SJCRH30 (cell line): ENCODE measurements around the gene SELENOO. TPM values are rescaled to one million over a fixed set of nuclear protein-coding genes. Genes with fewer than 3 reads are reported as not detected.
A peak's percentile ranks its signal among the peaks of the same experiment; 100 is the strongest.

ENCODE experiments used
- DNase-seq, 2 experiments: peaks; one replicate each; pipeline ENCODE4 v3.0.0-alpha.2; 2015 to 2020
- H3K27ac ChIP-seq: fragments of 250-450 bp; sonication (Bioruptor Pico); 2 replicates; pipeline ENCODE4 v1.5.1; 2020; ENCODE audit warnings: mild to moderate bottlenecking, moderate library complexity
- H3K27me3 ChIP-seq: fragments of 250-450 bp; sonication (Bioruptor Pico); 2 replicates; pipeline ENCODE4 v1.5.1; 2020; ENCODE audit warnings: mild to moderate bottlenecking, moderate library complexity
- H3K36me3 ChIP-seq: fragments of 250-450 bp; sonication (Bioruptor Pico); 2 replicates; pipeline ENCODE4 v1.5.1; 2020; ENCODE audit warnings: mild to moderate bottlenecking, moderate library complexity
- H3K4me1 ChIP-seq: fragments of 250-450 bp; sonication (Bioruptor Pico); 2 replicates; pipeline ENCODE4 v1.5.1; 2020; ENCODE audit warnings: mild to moderate bottlenecking, moderate library complexity
- H3K4me3 ChIP-seq: fragments of 250-450 bp; sonication (Bioruptor Pico); 2 replicates; pipeline ENCODE4 v1.5.1; 2020; ENCODE audit warnings: mild to moderate bottlenecking, moderate library complexity
- H3K9me3 ChIP-seq: fragments of 250-450 bp; sonication (Bioruptor Pico); replicated peaks from 2 replicates; pipeline ENCODE4 v1.5.1; 2020; ENCODE audit warnings: mild to moderate bottlenecking, moderate library complexity
- total RNA-seq: library from RNA; depleted of rRNA; stranded (reverse); fragments of >200 nt; shearing (Covaris generic); gene quantifications from 2 replicates; pipeline ENCODE4 v1.2.3, GENCODE V29; 2014

Gene SELENOO
- total RNA-seq, 1 experiment from 2014 or later = 15.4 TPM

- DNase-seq = no peak
- no peak overlapping the region for H3K27ac ChIP-seq
- no peaks in the 10 kb centered on the region for H3K4me1 ChIP-seq
- no peaks in the 10 kb centered on the region for H3K9me3 ChIP-seq
- H3K36me3 ChIP-seq = no peaks in the 10 kb centered on the region
- H3K4me3 ChIP-seq = no peak overlapping the region
- H3K27me3 ChIP-seq = peaks cover 22% of the 10 kb centered on the region
These were observed 22.3 kb upstream of the SELENOO start for GRCh38 chr22:50178471-50178864.

GRCh38 chr22:50178871-50179869, 21.6 kb upstream of the SELENOO start:
- Histone ChIP-seq H3K27me3 (peaks cover 15% of the 10 kb centered on the region), H3K9me3 (no peaks in the 10 kb centered on the region), H3K4me1 (no peaks in the 10 kb centered on the region), H3K27ac (no peak overlapping the region), H3K4me3 (no peak overlapping the region), H3K36me3 (no peaks in the 10 kb centered on the region)
- DNase-seq = no peak

- no peaks in the 10 kb centered on the region for H3K36me3 ChIP-seq
- H3K9me3 ChIP-seq = no peaks in the 10 kb centered on the region
- peaks cover 5% of the 10 kb centered on the region for H3K27me3 ChIP-seq
- DNase-seq = no peak
- no peak overlapping the region for H3K4me3 ChIP-seq
- 0 out of 2 replicates have a peak, but pooled peaks cover 2% of the 10 kb centered on the region for H3K4me1 ChIP-seq
- H3K27ac ChIP-seq = no peak overlapping the region
These were observed 20.7 kb upstream of the SELENOO start for GRCh38 chr22:50179937-50180726.

GRCh38 chr22:50180727-50181521, 19.9 kb upstream of the SELENOO start:
- Histone ChIP-seq H3K27ac (no peak overlapping the region), H3K9me3 (no peaks in the 10 kb centered on the region), H3K36me3 (no peaks in the 10 kb centered on the region), H3K4me3 (no peak overlapping the region), H3K4me1 (0 out of 2 replicates have a peak, but pooled peaks cover 2% of the 10 kb centered on the region), H3K27me3 (no peaks in the 10 kb centered on the region; the same call in 1 of the 2 replicates)
- no peak for DNase-seq

- 0 out of 2 replicates have a peak, but pooled peaks cover 5% of the 10 kb centered on the region for H3K4me1 ChIP-seq
- no peak for DNase-seq
- H3K36me3 ChIP-seq = no peaks in the 10 kb centered on the region
- no peak overlapping the region for H3K27ac ChIP-seq
- H3K27me3 ChIP-seq = no peaks in the 10 kb centered on the region
- H3K9me3 ChIP-seq = no peaks in the 10 kb centered on the region
- no peak overlapping the region for H3K4me3 ChIP-seq
These were observed 18.4 kb upstream of the SELENOO start for GRCh38 chr22:50182176-50183081.

GRCh38 chr22:50183141-50183971, 17.5 kb upstream of the SELENOO start:
- no peaks in the 10 kb centered on the region for H3K36me3 ChIP-seq
- H3K4me3 ChIP-seq = no peak overlapping the region
- no peak overlapping the region for H3K27ac ChIP-seq

GRCh38 chr22:50184004-50184901, 16.6 kb upstream of the SELENOO start:
- no peaks in the 10 kb centered on the region for H3K9me3 ChIP-seq
- no peak overlapping the region for H3K4me3 ChIP-seq
- H3K27ac ChIP-seq = no peak overlapping the region
- peaks cover 4% of the 10 kb centered on the region; the same call in 1 of the 2 replicates for H3K36me3 ChIP-seq
- H3K4me1 ChIP-seq = 0 out of 2 replicates have a peak, but pooled peaks cover 5% of the 10 kb centered on the region
- peak; percentile 69 to 76 for DNase-seq
- no peaks in the 10 kb centered on the region for H3K27me3 ChIP-seq

More at GRCh38 chr22:50183141-50183971, 17.5 kb upstream of the SELENOO start:
- H3K4me1 ChIP-seq = 0 out of 2 replicates have a peak, but pooled peaks cover 5% of the 10 kb centered on the region
- H3K27me3 ChIP-seq = no peaks in the 10 kb centered on the region
- H3K9me3 ChIP-seq = no peaks in the 10 kb centered on the region
- no peak for DNase-seq

GRCh38 chr22:50184902-50185374, 15.9 kb upstream of the SELENOO start:
- Histone ChIP-seq H3K27me3 (no peaks in the 10 kb centered on the region), H3K27ac (no peak overlapping the region)
- DNase-seq = no peak

GRCh38 chr22:50185375-50186087, 15.3 kb upstream of the SELENOO start, which contains the start of gene TRABD:
TRABD (plus strand) TSS chr22:50185913; CDS start chr22:50193061, 7,148 bp downstream.
- DNase-seq = peak; percentile 94 to 97
- Histone ChIP-seq H3K27ac (no peak within 1 kb of the TSS; the same call in 1 of the 2 replicates), H3K4me3 (peak within 1 kb of the TSS; percentile 84), H3K27me3 (no peaks in the 10 kb centered on the region), H3K9me3 (no peaks in the 10 kb centered on the region), H3K4me1 (0 out of 2 replicates have a peak, but pooled peaks cover 5% of the 10 kb centered on the region), H3K36me3 (peaks cover 4% of the 10 kb centered on the region; the same call in 1 of the 2 replicates)

More at GRCh38 chr22:50184902-50185374, 15.9 kb upstream of the SELENOO start:
- no peak overlapping the region; the same call in 1 of the 2 replicates for H3K4me3 ChIP-seq
- peaks cover 4% of the 10 kb centered on the region; the same call in 1 of the 2 replicates for H3K36me3 ChIP-seq
- H3K4me1 ChIP-seq = 0 out of 2 replicates have a peak, but pooled peaks cover 5% of the 10 kb centered on the region
- H3K9me3 ChIP-seq = no peaks in the 10 kb centered on the region

GRCh38 chr22:50186181-50186714, 14.6 kb upstream of the SELENOO start:
- no peak for DNase-seq
- Histone ChIP-seq H3K36me3 (peaks cover 4% of the 10 kb centered on the region; the same call in 1 of the 2 replicates), H3K4me1 (peaks cover 5% of the 10 kb centered on the region; the same call in 1 of the 2 replicates), H3K27ac (no peak overlapping the region; the same call in 1 of the 2 replicates), H3K9me3 (no peaks in the 10 kb centered on the region), H3K27me3 (no peaks in the 10 kb centered on the region), H3K4me3 (peak overlapping the region; percentile 84)
